ENCODE data around the gene LGALS7B. TPM values are rescaled to one million over a fixed set of nuclear protein-coding genes. Genes with fewer than 3 reads are reported as not detected.
"Not testable (repeated sequence)": the region's sequence is repeated elsewhere in the genome, so short reads cannot be mapped to it uniquely, and the experiment has no call there.

LGALS7B gene
- total and polyA plus RNA-seq, 12 donors: 0.33 to 1.0 TPM; not detected in 10

DNA sequence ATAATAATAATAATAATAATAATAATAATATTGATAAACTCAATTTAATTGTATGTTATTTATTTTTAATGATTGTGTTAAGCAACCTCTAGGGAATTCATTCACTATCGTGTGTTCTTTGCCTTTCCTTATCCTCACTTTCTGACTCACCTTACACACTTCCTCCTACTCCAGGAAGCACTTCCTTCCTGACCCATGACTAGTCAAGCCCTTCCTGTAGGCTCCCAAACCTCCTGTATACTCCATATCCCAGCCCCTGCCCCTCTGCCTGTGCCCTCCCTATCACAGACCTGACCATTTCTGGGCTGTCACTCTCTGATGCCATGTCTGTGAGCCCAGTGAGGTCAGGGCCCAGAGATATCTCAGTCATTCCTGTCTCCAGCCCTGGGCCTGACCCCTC, 16.2 kb downstream of the LGALS7B start:
- Histone ChIP-seq H3K4me3 (no peak overlapping the region), H3K27ac (no peak overlapping the region), H3K4me1 (replicated peaks in 1 of 2) (no peaks in the 10 kb centered on the region), H3K27me3 (no peaks in the 10 kb centered on the region), H3K9me3 (replicated peaks in 1 of 3) (no peaks in the 10 kb centered on the region), H3K36me3 (replicated peaks in 1 of 2) (no peaks in the 10 kb centered on the region)
- no peak for DNase-seq
- no peak for TF ChIP-seq POLR2A (IDR thresholded peaks at IDR 0.05)
- TF ChIP-seq, protein P1, sequence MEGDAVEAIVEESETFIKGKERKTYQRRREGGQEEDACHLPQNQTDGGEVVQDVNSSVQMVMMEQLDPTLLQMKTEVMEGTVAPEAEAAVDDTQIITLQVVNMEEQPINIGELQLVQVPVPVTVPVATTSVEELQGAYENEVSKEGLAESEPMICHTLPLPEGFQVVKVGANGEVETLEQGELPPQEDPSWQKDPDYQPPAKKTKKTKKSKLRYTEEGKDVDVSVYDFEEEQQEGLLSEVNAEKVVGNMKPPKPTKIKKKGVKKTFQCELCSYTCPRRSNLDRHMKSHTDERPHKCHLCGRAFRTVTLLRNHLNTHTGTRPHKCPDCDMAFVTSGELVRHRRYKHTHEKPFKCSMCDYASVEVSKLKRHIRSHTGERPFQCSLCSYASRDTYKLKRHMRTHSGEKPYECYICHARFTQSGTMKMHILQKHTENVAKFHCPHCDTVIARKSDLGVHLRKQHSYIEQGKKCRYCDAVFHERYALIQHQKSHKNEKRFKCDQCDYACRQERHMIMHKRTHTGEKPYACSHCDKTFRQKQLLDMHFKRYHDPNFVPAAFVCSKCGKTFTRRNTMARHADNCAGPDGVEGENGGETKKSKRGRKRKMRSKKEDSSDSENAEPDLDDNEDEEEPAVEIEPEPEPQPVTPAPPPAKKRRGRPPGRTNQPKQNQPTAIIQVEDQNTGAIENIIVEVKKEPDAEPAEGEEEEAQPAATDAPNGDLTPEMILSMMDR (IDR thresholded peaks at IDR 0.05): no peak
- intact Hi-C loops (cut with DNase I): no loop called here
- WGBS, 4 donors: 54 to 67% (median 63%) methylated on average over 1 of the region's 1 CpG

GRCh38 chr19:38806371-38806770, 17.4 kb downstream of the LGALS7B start:
- Histone ChIP-seq H3K4me3 (no peak overlapping the region), H3K4me1 (replicated peaks in 1 of 2) (no peaks in the 10 kb centered on the region), H3K27ac (no peak overlapping the region), H3K36me3 (replicated peaks in 1 of 2) (no peaks in the 10 kb centered on the region), H3K9me3 (replicated peaks in 1 of 3) (no peaks in the 10 kb centered on the region), H3K27me3 (no peaks in the 10 kb centered on the region)
- 93 to 97% (median 95%) methylated on average over 6 of the region's 6 CpGs for WGBS, 4 donors
- TF ChIP-seq POLR2A (IDR thresholded peaks at IDR 0.05): no peak
- TF ChIP-seq, protein P1 (IDR thresholded peaks at IDR 0.05): no peak
- intact Hi-C loops (cut with DNase I): no loop called here
- no peak for DNase-seq

DNA sequence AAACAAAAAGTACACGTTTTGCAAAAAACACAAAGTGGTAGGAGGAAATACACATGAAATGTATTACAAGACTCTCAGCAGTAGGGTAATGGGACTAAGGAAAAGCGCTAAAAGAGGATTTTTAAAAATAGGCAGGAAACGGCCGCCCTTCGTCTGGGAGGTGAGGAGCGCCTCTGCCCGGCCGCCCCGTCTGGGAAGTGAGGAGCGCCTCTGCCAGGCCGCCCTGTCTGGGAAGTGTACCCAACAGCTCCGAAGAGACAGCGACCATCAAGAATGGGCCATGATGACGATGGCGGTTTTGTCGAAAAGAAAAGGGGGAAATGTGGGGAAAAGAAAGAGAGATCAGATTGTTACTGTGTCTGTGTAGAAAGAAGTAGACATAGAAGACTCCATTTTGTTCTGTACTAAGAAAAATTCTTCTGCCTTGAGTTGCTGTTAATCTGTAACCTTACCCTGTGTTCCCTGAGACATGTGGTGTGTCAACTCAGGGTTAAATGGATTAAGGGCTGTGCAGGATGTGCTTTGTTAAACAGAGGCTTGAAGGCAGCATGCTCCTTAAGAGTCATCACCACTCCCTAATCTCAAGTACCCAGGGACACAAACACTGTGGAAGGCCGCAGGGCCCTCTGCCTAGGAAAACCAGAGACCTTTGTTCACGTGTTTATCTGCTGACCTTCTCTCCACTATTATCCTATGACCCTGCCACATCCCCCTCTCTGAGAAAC, 18.5 kb downstream of the LGALS7B start:
- H3K9me3 ChIP-seq (replicated peaks in 1 of 3); H3K4me3 ChIP-seq; intact Hi-C loops (cut with DNase I); H3K36me3 ChIP-seq (replicated peaks in 1 of 2); H3K27ac ChIP-seq; DNase-seq; H3K27me3 ChIP-seq; H3K4me1 ChIP-seq (replicated peaks in 1 of 2): not testable (repeated sequence)
- WGBS, 4 donors: 84 to 89% (median 88%) methylated on average over 13 to 18 of the region's 18 CpGs

DNA sequence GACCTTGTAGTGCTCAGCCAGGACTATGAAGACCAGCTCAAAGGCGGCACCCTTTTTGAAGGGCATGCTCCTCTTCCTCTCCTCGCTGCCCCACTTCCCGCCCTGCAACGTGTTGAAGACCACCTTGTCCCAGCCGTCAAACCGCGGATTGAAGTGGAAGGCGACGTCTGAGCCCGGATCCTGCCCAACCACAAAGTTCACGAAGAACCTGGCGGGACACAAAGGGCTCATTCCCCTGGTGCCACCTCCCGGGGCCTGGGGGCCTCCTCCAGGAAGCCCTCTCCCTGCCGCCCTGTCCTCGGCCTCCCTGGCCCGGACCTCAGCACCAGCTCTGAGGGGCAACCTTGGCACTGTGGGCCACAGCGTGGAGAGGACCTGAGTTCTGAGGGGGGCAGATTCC, 19.7 kb downstream of the LGALS7B start:
- Histone ChIP-seq H3K36me3 (replicated peaks in 1 of 2) (no peaks in the 10 kb centered on the region), H3K27me3 (no peaks in the 10 kb centered on the region), H3K4me3 (no peak overlapping the region), H3K27ac (no peak overlapping the region), H3K9me3 (replicated peaks in 1 of 3) (no peaks in the 10 kb centered on the region), H3K4me1 (replicated peaks in 1 of 2) (no peaks in the 10 kb centered on the region)
- DNase-seq: no peak
- WGBS, 4 donors: 93 to 97% (median 94%) methylated on average over 15 to 17 of the region's 17 CpGs
- intact Hi-C loops (cut with DNase I): no loop called here
- no peak for TF ChIP-seq POLR2A (IDR thresholded peaks at IDR 0.05)
- TF ChIP-seq, protein P1 (IDR thresholded peaks at IDR 0.05): no peak
